DND-41 (cell line): Measurements from ENCODE around the gene PARP4.

Experiments
- EZH2 ChIP-seq: IDR thresholded peaks from 3 replicates; pipeline ENCODE4 v1.6.1; 2012; ENCODE audit warnings: borderline replicate concordance, low read depth, mild to moderate bottlenecking, moderate library complexity, low read length, inconsistent platforms; ENCODE audit not compliant: severe bottlenecking
- TF ChIP-seq, protein P1 (sequence below): IDR thresholded peaks from 2 replicates; pipeline ENCODE4 v1.5.1; 2012; ENCODE audit warnings: borderline replicate concordance, low read length, moderate library complexity, mild to moderate bottlenecking; ENCODE audit not compliant: poor library complexity, severe bottlenecking; ENCODE audit errors: extremely low read depth

DNA sequence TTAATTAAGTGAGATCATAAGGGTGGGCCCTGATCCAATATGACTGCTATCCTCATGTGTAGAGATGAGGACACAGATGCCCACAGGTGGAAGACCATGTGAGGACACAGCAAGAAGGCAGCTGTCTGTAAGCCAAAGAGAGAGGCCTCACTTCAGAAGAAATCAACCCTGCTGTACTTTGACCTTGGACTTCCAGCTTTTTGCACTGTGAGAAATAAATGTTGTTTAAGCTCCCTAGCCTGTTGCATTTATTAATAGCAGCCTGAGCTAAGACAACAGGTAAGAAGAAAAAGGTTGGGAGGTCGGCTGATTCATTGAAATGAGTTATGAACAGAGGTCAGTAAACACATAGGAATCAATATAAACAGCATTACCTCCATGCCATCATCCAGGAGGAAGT is 14.8 kb downstream of the PARP4 start:
- TF ChIP-seq, protein P1, sequence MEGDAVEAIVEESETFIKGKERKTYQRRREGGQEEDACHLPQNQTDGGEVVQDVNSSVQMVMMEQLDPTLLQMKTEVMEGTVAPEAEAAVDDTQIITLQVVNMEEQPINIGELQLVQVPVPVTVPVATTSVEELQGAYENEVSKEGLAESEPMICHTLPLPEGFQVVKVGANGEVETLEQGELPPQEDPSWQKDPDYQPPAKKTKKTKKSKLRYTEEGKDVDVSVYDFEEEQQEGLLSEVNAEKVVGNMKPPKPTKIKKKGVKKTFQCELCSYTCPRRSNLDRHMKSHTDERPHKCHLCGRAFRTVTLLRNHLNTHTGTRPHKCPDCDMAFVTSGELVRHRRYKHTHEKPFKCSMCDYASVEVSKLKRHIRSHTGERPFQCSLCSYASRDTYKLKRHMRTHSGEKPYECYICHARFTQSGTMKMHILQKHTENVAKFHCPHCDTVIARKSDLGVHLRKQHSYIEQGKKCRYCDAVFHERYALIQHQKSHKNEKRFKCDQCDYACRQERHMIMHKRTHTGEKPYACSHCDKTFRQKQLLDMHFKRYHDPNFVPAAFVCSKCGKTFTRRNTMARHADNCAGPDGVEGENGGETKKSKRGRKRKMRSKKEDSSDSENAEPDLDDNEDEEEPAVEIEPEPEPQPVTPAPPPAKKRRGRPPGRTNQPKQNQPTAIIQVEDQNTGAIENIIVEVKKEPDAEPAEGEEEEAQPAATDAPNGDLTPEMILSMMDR, result no peak
- TF ChIP-seq EZH2, result no peak
